SK-N-SH (cell line): Measurements from ENCODE around the gene DNAH3. TPM values are rescaled to one million over a fixed set of nuclear protein-coding genes. Genes with fewer than 3 reads are reported as not detected.

Experiments used
- CTCF ChIA-PET: fragments of 300-600, 350-600 bp; formaldehyde crosslinking; extraction: SDS; loops from one replicate; lab custom pipeline; 2021; lab: Yijun Ruan, JAX
- POLR2A ChIA-PET: fragments of 350-600 bp; sonication (Branson Sonifier 250); formaldehyde crosslinking; extraction: SDS; loops from one replicate; lab custom pipeline; 2020; ENCODE audit warnings: antibody characterized with exemption, inconsistent platforms; lab: Yijun Ruan, JAX
- DNase-seq: peaks from one replicate; pipeline ENCODE4 v3.0.0; 2012
- H2AFZ ChIP-seq: fragments of 200-600 bp; sonication (generic); 2 replicates; pipeline ENCODE4 v1.8.1; 2016; ENCODE audit warnings: antibody characterized with exemption, mild to moderate bottlenecking, low read depth
- H3F3A ChIP-seq: fragments of 200-600 bp; sonication (generic); replicated peaks from 2 replicates; pipeline ENCODE3; 2016; ENCODE audit warnings: antibody characterized with exemption, mild to moderate bottlenecking; ENCODE audit not compliant: insufficient read depth
- H3K27ac ChIP-seq, 2 experiments: fragments of 200-500 bp in 1 of 2; fragments of 200-600 bp in 1 of 2; sonication (Bioruptor generic) in 1 of 2; sonication (generic), shearing (Covaris generic) in 1 of 2; 2 replicates each; pipeline versions ENCODE4 v1.5.1 to v1.6.1; 2014 to 2016; ENCODE audit warnings: low read depth in 2 of 2, inconsistent platforms in 1 of 2, low read length in 1 of 2, mild to moderate bottlenecking in 1 of 2, mixed read lengths in 1 of 2
- H3K27me3 ChIP-seq: fragments of 200-600 bp; sonication (generic), shearing (Covaris generic); 2 replicates; pipeline ENCODE4 v1.6.1; 2016; ENCODE audit warnings: mixed run types; ENCODE audit not compliant: insufficient read depth
- H3K36me3 ChIP-seq, 2 experiments: fragments of 200-500 bp in 1 of 2; fragments of 200-600 bp in 1 of 2; sonication (Bioruptor generic) in 1 of 2; sonication (generic) in 1 of 2; replicated peaks in 1 of 2; 2 replicates each; pipeline versions ENCODE3 to v1.5.1; 2014 to 2016; ENCODE audit warnings: low read length in 1 of 2, mild to moderate bottlenecking in 1 of 2; ENCODE audit not compliant: insufficient read depth in 2 of 2, control insufficient read depth in 1 of 2
- H3K4me1 ChIP-seq, 2 experiments: fragments of 200-500 bp in 1 of 2; fragments of 200-600 bp in 1 of 2; sonication (Bioruptor generic) in 1 of 2; sonication (generic), shearing (Covaris generic) in 1 of 2; 2 replicates each; pipeline versions ENCODE4 v1.5.1 to v1.6.1; 2014 to 2016; ENCODE audit warnings: low read depth in 1 of 2, low read length in 1 of 2, mixed run types in 1 of 2; ENCODE audit not compliant: insufficient read depth in 2 of 2, control insufficient read depth in 1 of 2
- H3K4me2 ChIP-seq: fragments of 200-600 bp; sonication (generic), shearing (Covaris generic); 2 replicates; pipeline ENCODE4 v1.6.1; 2017; ENCODE audit warnings: mixed run types
- H3K4me3 ChIP-seq, 2 experiments: fragments of 200-500 bp in 1 of 2; fragments of 200-600 bp in 1 of 2; sonication (Bioruptor generic) in 1 of 2; sonication (generic), shearing (Covaris generic) in 1 of 2; 2 replicates each; pipeline versions ENCODE4 v1.5.1 to v1.8.1; 2014 to 2016; ENCODE audit warnings: low read depth in 2 of 2, inconsistent platforms in 1 of 2, low read length in 1 of 2, mild to moderate bottlenecking in 1 of 2, mixed read lengths in 1 of 2, moderate library complexity in 1 of 2
- H3K79me2 ChIP-seq: fragments of 200-600 bp; sonication (generic); 2 replicates; pipeline ENCODE4 v1.8.1; 2017; ENCODE audit warnings: mild to moderate bottlenecking; ENCODE audit not compliant: insufficient read depth
- H3K9ac ChIP-seq: fragments of 200-600 bp; sonication (generic); 2 replicates; pipeline ENCODE4 v1.6.1; 2017; ENCODE audit warnings: mixed run types
- H3K9me2 ChIP-seq: fragments of 200-600 bp; sonication (generic); 2 replicates; pipeline ENCODE4 v1.6.1; 2017; ENCODE audit warnings: mixed run types
- H3K9me3 ChIP-seq: fragments of 200-600 bp; sonication (generic); 2 replicates; pipeline ENCODE4 v1.6.1; 2017; ENCODE audit warnings: mixed run types, mild to moderate bottlenecking, moderate library complexity
- H4K20me1 ChIP-seq: fragments of 200-600 bp; sonication (generic); 2 replicates; pipeline ENCODE4 v1.6.1; 2017; ENCODE audit warnings: mild to moderate bottlenecking, mixed run types; ENCODE audit not compliant: insufficient read depth
- CHD2 ChIP-seq: fragments of 150-350 bp; IDR thresholded peaks from 2 replicates; pipeline ENCODE4 v1.6.1; 2018; ENCODE audit warnings: low read length; ENCODE audit not compliant: partially characterized antibody
- CTCF ChIP-seq: fragments of 200-600 bp; sonication (generic); IDR thresholded peaks from 2 replicates; pipeline ENCODE4 v1.6.1; 2017; ENCODE audit warnings: antibody characterized with exemption, mild to moderate bottlenecking, moderate library complexity
- ELF1 ChIP-seq: IDR thresholded peaks from 2 replicates; pipeline ENCODE4 v1.4.0; 2012
- FOXM1 ChIP-seq: IDR thresholded peaks from 2 replicates; pipeline ENCODE4 v1.4.0; 2012; ENCODE audit warnings: low read depth, mild to moderate bottlenecking
- GABPA ChIP-seq: IDR thresholded peaks from 2 replicates; pipeline ENCODE4 v1.4.0; 2012; ENCODE audit warnings: low read depth, mild to moderate bottlenecking
- IRF3 ChIP-seq: fragments of 150-350 bp; IDR thresholded peaks from 2 replicates; pipeline ENCODE4 v1.6.1; 2016; ENCODE audit warnings: mild to moderate bottlenecking, low read depth, low read length
- NFIC ChIP-seq: IDR thresholded peaks from 2 replicates; pipeline ENCODE4 v1.4.0; 2012; ENCODE audit warnings: borderline replicate concordance
- PBX3 ChIP-seq: IDR thresholded peaks from 2 replicates; pipeline ENCODE4; 2012
- RAD21 ChIP-seq: IDR thresholded peaks from 2 replicates; pipeline ENCODE4 v1.6.1; 2012; ENCODE audit warnings: mild to moderate bottlenecking, low read length
- RCOR1 ChIP-seq: fragments of 150-350 bp; IDR thresholded peaks from 2 replicates; pipeline ENCODE4 v1.6.1; 2017; ENCODE audit warnings: antibody characterized with exemption, low read length
- REST ChIP-seq: IDR thresholded peaks from 2 replicates; pipeline ENCODE4 v1.6.1; 2012; ENCODE audit warnings: mild to moderate bottlenecking, low read depth, low read length, moderate library complexity
- RFX5 ChIP-seq: IDR thresholded peaks from 2 replicates; pipeline ENCODE4 v1.6.1; 2012; ENCODE audit warnings: mild to moderate bottlenecking, improper control_type of control experiment, low read length
- SIN3A ChIP-seq: IDR thresholded peaks from 2 replicates; pipeline ENCODE4 v1.6.1; 2012; ENCODE audit warnings: low read depth, mild to moderate bottlenecking, low read length, moderate library complexity, borderline replicate concordance
- SMC3 ChIP-seq: IDR thresholded peaks from 2 replicates; pipeline ENCODE4 v1.6.1; 2012; ENCODE audit warnings: low read depth, low read length, improper control_type of control experiment
- TAF1 ChIP-seq: IDR thresholded peaks from 2 replicates; pipeline ENCODE4 v1.6.1; 2012; ENCODE audit warnings: low read depth, mild to moderate bottlenecking, low read length, moderate library complexity, borderline replicate concordance
- TCF12 ChIP-seq: IDR thresholded peaks from 2 replicates; pipeline ENCODE4 v1.4.0; 2012
- TEAD4 ChIP-seq: IDR thresholded peaks from 2 replicates; pipeline ENCODE4 v1.4.0; 2012; ENCODE audit warnings: mild to moderate bottlenecking, borderline replicate concordance; ENCODE audit not compliant: insufficient read depth
- USF1 ChIP-seq: IDR thresholded peaks from 2 replicates; pipeline ENCODE4 v1.4.0; 2012; ENCODE audit warnings: low read depth, borderline replicate concordance
- YY1 ChIP-seq: IDR thresholded peaks from 2 replicates; pipeline ENCODE4 v1.4.0; 2012; ENCODE audit warnings: low read depth, mild to moderate bottlenecking
- ZBTB33 ChIP-seq: IDR thresholded peaks from 2 replicates; pipeline ENCODE4 v1.4.0; 2012; ENCODE audit warnings: low read depth, borderline replicate concordance
- WGBS: methylation state at CpG from one replicate; pipeline ENCODE4 v1.1.6; 2017; ENCODE audit warnings: low lambda C conversion rate; 5-methylcytosine and 5-hydroxymethylcytosine counted together
- polyA plus RNA-seq, 3 experiments: library from polyadenylated mRNA; depleted of rRNA; stranded (reverse); fragments of >200 nt; gene quantifications; 2 replicates each; pipeline ENCODE4 v1.2.3, GENCODE V29; 2012

Gene DNAH3
- polyA plus RNA-seq, 1 of the 3 experiments (the other 2 are of a cell fraction): not detected

- ChIA-PET POLR2A (no interaction called here), CTCF (interaction anchor here (1.6 kb wide), 1 partner anchor 10 kb away, joined by 4 read pairs; no protein-coding TSS in a partner anchor)
- no peaks in the 10 kb centered on the region for H3K9me3 ChIP-seq
- TF ChIP-seq FOXM1 (no peak), ELF1 (no peak), NFIC (no peak), SIN3A (no peak), TAF1 (no peak), RAD21 (no peak), TCF12 (no peak), PBX3 (no peak), RFX5 (no peak), CTCF (no peak), TEAD4 (no peak), RCOR1 (no peak), CHD2 (no peak), YY1 (no peak), ZBTB33 (no peak), USF1 (no peak), IRF3 (no peak), GABPA (no peak), SMC3 (no peak), REST (no peak)
- TF ChIP-seq, all 33 proteins: peak for 0
- Histone ChIP-seq H3K9me2 (no peaks in the 10 kb centered on the region), H2AFZ (no peak overlapping the region), H3F3A (no peaks in the 10 kb centered on the region), H3K9ac (no peak overlapping the region), H3K4me1 (no peaks in the 10 kb centered on the region; a peak in 1 of 4 replicates), H3K27me3 (no peaks in the 10 kb centered on the region), H3K27ac (no peak overlapping the region), H3K4me3 (no peak overlapping the region), H4K20me1 (no peaks in the 10 kb centered on the region), H3K36me3 (no peaks in the 10 kb centered on the region), H3K4me2 (no peak overlapping the region), H3K79me2 (no peaks in the 10 kb centered on the region)
- DNase-seq: no peak
- WGBS: 76% methylated on average over 5 of the region's 6 CpGs
These were observed 212.9 kb downstream of the DNAH3 start for GRCh38 chr16:20937736-20938135.
